ENCODE measurements around the gene ZNF185. TPM values are rescaled to one million over a fixed set of nuclear protein-coding genes. Genes with fewer than 3 reads are reported as not detected.

Gene ZNF185
- total RNA-seq, 1 donor from 2014 or later, result 1.6 TPM

DNA sequence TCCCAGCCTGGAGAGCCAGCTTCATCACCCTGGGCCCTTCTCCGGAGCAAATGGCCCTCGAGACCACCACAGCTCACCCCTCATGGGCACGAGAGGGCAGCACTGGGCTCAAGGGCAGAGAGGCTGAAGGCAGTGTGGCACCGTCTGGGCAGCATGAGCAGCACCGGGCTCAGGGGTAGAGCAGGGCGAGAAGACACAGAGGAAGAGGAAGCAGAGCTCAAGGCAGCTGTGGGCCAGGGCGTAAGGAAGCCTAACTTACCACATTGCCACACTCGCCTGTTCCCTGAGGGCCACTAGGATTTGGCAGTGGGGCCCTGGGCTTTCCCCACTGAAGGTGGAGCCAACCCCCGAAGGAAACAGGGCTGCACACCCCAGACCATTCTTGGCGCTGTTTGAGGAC, 15.5 kb downstream of the ZNF185 start:
- TF ChIP-seq CTCF (IDR thresholded peaks at IDR 0.05; ENCODE audit: borderline replicate concordance), result no peak
- Histone ChIP-seq H3K36me3 (no peaks in the 10 kb centered on the region), H3K27ac (replicated peaks) (no peak overlapping the region), H3K27me3 (ENCODE audit: low read depth) (no peaks in the 10 kb centered on the region), H3K9me3 (replicated peaks) (no peaks in the 10 kb centered on the region), H3K4me1 (no peaks in the 10 kb centered on the region), H3K4me3 (no peak overlapping the region)
- DNase-seq, result no peak
- intact Hi-C loops (cut with micrococcal nuclease), result no loop called here

DNA sequence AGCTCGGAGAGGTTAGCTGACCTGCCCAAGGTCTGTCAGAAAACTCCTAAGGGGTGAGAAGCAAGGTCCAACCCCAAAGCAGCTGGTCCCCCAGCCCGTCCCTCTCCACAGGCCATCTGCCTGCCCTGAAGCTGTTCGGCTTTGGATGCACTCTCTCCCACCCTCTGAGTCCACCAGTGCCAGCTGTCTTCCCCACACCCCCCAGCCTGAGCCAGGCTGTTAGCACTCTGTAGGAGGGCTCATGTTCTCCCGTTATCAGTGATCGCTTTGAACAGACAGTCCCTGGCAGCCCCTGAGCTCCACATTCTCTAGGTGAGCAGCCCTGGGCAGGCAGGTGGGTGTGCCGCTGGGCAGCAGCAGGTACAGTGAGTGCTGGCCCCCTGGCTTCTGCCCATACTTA, 16.0 kb downstream of the ZNF185 start:
- intact Hi-C loops (cut with micrococcal nuclease), result no loop called here
- Histone ChIP-seq H3K9me3 (replicated peaks) (no peaks in the 10 kb centered on the region), H3K4me3 (no peak overlapping the region), H3K27me3 (ENCODE audit: low read depth) (no peaks in the 10 kb centered on the region), H3K36me3 (no peaks in the 10 kb centered on the region), H3K27ac (replicated peaks) (no peak overlapping the region), H3K4me1 (no peaks in the 10 kb centered on the region)
- no peak for TF ChIP-seq CTCF (IDR thresholded peaks at IDR 0.05; ENCODE audit: borderline replicate concordance)
- DNase-seq, result no peak

GRCh38 chrX:152915541-152916241, 17.8 kb downstream of the ZNF185 start:
- H3K36me3 ChIP-seq, result no peaks in the 10 kb centered on the region
- no peak overlapping the region for H3K27ac ChIP-seq (replicated peaks)
- no peaks in the 10 kb centered on the region for H3K27me3 ChIP-seq (ENCODE audit: low read depth)
- peak; percentile 15 for DNase-seq
- no peaks in the 10 kb centered on the region for H3K4me1 ChIP-seq
- intact Hi-C loops (cut with micrococcal nuclease), result no loop called here
- H3K4me3 ChIP-seq, result no peak overlapping the region
- peak; percentile 55 for TF ChIP-seq CTCF (IDR thresholded peaks at IDR 0.05; ENCODE audit: borderline replicate concordance)
- H3K9me3 ChIP-seq (replicated peaks), result no peaks in the 10 kb centered on the region

- no peak for TF ChIP-seq CTCF (IDR thresholded peaks at IDR 0.05; ENCODE audit: borderline replicate concordance)
- Histone ChIP-seq H3K4me3 (no peak overlapping the region), H3K4me1 (no peaks in the 10 kb centered on the region), H3K27ac (replicated peaks) (no peak overlapping the region), H3K36me3 (no peaks in the 10 kb centered on the region), H3K9me3 (replicated peaks) (no peaks in the 10 kb centered on the region), H3K27me3 (ENCODE audit: low read depth) (no peaks in the 10 kb centered on the region)
- no peak for DNase-seq
- intact Hi-C loops (cut with micrococcal nuclease), result no loop called here
These were observed 20.1 kb downstream of the ZNF185 start for GRCh38 chrX:152917656-152918579.

DNA sequence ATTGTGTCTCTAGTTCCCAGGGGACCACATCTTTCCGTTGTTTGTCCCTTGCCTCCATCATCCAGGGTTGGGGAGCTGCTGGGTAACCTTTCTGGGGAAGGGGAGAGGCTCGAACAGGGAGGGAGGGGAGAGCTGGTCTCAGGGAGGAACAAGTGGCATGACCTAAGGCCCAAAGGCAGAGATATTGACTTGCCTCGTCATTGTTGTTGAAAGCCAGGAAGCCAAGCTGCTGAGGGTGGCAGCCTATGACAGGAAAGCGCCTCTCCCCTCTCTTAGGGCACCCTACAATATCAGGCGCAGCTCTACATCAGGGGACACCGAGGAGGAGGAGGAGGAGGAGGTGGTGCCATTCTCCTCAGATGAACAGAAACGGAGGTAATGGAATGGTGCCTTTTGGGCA, 20.8 kb downstream of the ZNF185 start:
- TF ChIP-seq CTCF (IDR thresholded peaks at IDR 0.05; ENCODE audit: borderline replicate concordance), result no peak
- Histone ChIP-seq H3K4me3 (no peak overlapping the region), H3K27ac (replicated peaks) (no peak overlapping the region), H3K36me3 (no peaks in the 10 kb centered on the region), H3K4me1 (no peaks in the 10 kb centered on the region), H3K9me3 (replicated peaks) (no peaks in the 10 kb centered on the region), H3K27me3 (ENCODE audit: low read depth) (no peaks in the 10 kb centered on the region)
- no peak for DNase-seq
- intact Hi-C loops (cut with micrococcal nuclease), result no loop called here
